GM19397 (cell line): ENCODE measurements around the gene CCNL2.
"Not testable (repeated sequence)": the region's sequence is repeated elsewhere in the genome, so short reads cannot be mapped to it uniquely, and the experiment has no call there.

Experiments used
- ATAC-seq: cut with Tn5 transposase; IDR thresholded peaks from one replicate; pipeline ENCODE4 v1.9.1; 2021; ENCODE audit warnings: mild to moderate bottlenecking, moderate library complexity; ENCODE audit not compliant: unreplicated experiment

Gene CCNL2

DNA sequence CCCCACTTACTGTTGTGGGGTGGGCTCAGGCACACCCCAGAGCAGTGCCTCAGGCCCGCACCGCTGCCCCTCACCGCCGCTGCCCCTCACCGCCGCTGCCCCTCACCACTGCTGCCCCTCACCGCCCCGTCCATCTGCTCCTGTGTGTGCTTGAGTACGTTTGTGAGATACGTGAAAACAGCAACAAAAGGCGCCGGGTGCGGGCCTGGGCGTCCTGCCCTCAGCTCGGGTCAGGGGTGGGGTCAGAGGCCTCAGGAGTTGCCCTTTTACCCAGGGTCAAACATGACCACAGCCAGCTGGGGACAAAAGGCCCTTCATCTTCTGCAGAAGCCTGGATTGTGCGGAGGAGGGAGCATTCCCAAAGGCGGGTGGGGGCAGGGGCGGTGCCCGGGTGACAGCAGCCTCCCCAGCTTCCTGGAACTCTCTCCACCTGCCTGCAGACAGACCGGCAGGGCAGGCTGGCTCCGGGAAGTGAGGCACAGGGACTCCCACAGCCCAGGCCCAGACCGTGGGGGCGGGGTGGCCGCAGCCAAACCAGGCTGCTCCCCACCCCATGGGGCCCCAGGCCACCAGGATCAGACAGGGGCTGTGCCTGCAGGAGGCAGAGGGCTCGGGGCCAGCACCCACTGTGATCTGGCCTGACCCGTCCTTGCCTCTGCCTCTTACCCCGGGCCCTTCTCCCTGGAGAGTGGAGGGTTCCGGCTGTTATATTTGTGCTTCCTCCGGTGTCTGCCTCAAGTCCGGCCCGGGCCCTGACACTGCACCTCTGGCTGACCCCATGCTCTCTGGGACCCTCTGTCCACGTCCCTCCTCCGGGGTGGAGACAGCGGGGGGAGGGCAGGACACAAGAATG is 34.0 kb upstream of the CCNL2 start:
- ATAC-seq = no peak

DNA sequence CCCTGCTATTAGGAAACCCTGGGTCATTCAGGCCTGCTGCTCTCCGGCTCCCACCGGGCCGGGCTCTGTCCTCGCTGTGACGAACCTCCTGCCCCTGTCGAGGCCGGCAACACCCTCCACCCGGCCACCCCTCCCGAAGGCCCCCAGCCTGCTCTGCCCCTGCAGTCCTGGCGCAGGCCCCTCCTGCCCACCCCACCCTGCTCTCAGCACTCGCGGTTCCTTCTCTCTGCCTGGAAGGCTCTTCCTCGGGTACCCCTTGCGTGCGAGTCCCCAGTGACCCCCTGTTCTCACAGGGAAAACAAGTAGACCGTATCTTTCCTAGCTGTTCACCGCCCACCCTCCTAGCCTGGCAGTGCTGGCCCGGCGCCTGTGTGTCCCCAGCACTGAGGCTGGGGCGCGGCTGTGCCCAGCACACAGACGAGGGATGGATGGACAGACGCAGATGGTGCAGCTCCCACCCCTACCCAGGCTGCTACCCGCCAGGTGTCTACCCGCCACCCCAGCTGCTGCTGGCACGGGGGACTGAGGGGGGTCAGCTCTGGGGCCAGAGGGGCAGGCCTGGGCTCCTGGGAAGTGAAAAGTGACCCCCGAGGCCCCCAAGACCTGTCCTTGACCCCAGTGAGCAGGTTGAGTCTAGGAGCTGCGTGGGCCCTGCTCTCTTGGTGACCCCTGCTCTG is 33.3 kb upstream of the CCNL2 start:
- no peak for ATAC-seq

DNA sequence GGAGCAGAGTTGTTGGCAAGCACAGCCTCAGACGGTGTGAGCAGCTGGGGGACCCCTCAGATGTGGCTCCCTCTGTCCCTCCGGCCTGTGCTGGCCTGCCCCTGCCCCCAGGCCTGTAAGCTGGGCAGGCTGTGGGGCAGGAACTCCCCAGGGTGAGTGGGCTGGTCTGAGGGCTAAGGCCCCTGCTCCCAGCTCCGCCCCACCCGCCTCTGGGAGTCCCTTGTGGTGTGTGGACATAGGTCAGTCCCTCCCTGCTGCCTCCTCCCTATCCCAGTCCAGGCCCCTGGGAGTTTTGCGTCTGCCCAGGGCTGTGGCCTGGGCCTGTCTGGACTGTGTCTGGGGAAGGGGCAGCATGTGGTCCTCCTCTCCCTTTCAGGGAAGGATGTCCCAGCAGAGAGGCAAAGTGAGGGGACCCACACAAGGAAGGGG is 32.7 kb upstream of the CCNL2 start:
- ATAC-seq = no peak

DNA sequence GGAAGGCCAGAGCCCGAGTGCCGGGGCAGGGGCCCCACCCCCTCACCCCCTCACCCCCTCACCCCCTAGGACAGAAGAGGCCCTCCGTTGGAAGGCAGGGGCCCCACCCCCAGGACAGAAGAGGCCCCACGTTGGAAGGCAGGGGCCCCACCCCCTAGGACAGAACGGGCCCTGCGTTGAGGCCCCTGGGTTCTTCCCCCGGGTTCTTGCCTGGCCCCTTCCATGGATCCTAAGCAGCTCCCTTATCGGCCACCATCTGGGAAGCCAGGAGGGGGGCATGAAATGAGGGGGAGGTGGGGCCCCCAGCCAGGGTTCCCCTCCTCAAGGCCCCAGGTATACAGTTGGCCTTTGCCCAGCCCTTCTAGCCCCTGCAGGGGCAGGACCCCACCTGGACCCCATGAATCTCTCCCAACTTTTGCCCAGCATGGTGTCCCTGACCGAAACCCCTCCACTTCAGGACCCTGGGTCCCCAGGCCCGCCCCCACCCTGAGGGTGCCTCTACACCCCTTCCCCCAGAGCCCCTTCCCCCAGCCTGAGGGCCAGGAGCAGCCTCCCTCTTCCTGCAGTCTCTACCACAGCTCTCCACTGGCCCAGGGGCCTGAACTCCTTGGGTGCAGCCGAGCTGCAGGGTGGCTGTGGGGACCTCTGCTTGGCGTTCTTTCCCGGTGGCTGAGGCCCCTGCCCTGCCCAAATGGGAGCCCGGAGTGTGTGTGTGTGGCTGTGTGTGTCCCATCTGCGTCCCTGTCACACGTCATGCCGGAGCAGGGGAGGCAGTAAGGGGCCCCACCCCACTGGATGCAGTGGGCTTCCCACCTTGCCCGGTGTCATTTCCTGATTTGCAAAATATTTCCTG is 32.1 kb upstream of the CCNL2 start:
- ATAC-seq = no peak

DNA sequence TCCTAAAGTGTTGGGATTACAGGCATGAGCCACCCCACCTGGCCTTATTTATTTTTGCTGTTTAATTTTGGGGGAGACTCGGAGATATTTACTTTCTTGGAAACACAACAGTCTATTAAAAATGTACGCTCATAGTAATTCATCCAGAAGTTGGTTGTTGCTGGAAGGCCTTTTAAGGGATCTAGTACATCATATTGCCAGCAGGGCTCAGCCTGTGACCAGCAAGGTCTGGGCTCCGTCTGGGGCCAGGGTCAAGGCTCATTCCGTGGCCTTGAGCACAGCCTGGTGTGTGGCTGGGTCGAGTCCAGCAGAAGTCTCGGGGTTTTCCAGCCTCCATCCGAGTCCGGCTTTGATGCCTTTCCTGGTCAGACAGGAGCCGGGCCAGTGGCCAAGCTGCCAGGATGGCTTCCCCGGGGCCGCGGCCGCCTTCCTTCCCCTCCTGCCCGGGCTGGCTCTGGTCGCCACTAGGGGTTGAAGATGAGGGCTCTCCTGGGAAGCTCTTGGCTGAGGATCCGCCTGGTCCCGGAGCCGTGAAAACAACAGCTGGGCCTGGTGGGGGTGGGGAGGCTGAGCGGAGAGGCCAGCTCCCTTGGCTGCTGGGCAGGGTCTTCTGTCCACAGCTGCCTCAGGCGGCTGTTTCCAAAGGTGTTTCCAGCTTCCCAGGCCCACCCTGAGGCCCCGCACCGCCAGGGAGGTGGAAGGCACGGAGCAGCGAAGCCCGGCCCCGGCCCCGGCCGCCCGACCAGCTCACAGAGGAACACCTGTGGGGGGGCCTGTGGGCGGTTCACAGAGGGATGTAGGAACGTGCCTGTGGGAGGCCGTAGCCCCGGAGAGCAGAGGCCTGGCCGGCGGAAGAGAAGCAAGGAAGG is 31.2 kb upstream of the CCNL2 start:
- no peak for ATAC-seq

DNA sequence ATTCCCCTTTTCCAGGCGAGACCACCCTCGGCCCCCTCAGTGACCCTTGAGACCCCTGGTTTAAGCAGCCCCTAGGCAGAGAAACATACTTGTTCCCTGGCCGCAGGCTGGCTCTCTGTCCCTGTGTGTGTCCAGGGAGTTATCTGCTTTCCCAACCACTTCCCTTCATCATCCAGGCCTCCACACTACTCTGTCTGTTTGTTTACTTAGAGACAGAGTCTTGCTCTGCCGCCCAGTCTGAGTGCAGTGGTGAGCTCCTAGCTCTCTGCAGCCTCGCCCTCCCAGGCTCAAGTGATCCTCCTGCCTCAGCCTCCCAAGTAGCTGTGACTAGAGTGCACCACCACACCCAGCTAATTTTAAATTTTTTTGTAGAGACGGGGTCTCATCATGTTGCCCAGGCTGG is 30.5 kb upstream of the CCNL2 start:
- no peak for ATAC-seq

DNA sequence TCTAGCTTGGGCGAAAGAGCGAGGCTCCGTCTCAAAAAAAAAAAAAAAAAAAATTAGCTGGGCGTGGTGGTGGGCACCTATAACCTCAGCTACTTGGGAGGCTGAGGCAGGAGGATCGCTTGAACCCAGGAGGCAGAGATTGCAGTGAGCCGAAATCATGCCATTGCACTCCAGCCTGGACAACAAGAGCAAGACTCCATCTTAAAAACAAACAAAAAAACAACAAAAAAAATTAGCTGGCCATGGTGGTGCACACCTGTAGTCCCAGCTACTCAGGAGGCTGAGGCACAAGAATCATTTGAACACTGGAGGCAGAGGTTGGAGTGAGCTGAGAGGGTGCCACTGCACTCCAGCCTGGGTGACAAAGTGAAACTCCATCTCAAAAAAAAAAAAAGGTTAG is 29.8 kb upstream of the CCNL2 start:
- ATAC-seq = not testable (repeated sequence)

DNA sequence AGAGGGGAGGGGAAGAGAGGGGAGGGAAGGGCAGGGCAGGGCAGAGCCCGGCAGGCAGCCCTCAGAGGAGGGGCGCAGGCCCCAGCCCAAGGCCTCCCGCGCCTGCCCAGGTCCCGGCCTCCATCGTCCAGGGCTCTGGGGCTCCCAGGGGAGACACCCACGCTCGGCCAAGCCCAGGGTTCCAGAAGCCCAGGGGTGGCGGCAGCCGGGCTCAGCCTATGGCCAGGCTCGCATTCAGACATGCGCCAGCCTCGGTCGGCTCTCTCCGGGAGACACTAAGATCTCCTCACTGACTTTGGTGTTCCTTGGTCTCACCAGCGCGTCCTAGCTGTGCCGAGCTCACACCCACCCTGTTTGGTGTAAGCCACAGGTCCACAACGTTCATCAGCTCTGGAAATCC is 29.0 kb upstream of the CCNL2 start:
- no peak for ATAC-seq

DNA sequence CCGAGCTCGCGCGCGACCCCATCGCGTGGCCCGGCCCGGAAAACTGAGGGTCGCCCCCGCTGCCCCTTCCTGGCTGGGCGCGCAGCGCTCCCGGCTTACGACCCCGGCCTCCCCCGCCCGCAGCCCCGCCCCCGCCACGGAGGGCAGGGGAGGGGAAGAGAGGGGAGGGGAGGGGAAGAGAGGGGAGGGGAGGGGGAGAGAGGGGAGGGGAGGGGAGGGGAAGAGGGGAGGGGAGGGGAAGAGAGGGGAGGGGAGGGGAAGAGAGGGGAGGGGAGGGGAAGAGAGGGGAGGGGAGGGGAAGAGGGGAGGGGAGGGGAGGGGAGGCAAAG is 28.6 kb upstream of the CCNL2 start:
- no peak for ATAC-seq

DNA sequence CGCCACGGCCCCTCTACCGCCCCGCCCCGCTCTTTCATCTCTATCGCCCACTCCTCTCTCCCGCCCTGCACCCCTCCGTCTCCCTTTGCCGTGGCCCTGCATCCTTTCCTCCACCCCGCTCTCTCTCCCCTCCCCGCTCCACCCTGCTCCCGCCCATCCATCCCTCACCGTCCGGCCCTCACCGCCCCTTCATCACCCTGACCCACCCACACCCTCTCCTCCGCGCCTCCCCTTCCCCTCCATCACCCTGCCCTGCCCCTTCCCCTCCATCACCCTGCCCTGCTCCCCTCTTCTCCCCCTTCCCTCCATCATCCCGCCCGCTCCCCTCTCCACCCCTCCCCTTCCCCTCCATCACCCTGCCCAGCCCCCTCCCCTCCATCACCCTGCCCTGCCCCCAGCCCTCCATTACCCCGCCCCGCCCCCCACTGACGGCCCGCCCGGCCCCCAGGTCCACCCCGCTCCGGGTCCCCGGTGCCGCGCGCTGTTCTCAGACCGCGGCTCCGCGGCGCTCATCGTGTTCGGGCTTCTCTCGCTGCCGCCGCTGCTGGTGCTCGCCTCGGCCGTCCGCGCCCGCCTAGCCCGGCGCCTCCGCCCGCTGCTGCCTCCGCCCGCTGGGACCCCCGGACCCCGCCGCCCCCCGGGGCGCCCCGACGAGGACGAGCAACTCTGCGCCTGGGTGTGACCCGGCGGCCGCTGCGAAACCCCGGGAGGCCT is 28.1 kb upstream of the CCNL2 start:
- ATAC-seq = no peak

DNA sequence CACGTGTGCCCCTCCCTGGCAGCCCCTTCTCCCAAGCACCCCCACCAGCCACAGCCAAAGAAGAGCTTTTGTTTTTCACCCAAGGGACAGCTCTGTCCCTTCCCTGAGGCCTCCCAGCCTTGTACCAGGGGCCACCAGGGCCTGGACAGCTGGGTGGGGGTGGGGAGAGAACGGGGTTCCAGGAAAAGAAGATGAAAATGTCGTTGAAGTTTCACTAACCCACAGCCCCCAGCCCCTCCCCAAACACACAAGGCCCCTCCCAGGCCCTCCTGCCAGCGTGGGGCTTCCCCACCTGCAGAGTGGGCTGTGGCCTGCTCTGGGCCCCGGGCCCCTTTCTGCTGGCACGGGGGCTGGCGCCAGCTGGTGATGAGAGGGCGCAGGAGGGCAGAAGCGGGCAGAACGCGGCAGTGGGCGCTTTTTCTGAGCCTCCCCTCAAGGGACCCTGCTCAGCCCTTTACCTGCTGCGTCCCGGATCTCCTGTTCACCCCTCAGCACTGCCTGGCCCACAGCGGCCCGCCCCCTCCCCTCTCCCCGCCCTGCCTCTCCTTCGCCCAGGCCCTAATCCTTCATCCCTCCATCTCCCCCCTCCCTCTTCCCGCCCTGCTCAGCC is 27.5 kb upstream of the CCNL2 start:
- ATAC-seq = no peak

DNA sequence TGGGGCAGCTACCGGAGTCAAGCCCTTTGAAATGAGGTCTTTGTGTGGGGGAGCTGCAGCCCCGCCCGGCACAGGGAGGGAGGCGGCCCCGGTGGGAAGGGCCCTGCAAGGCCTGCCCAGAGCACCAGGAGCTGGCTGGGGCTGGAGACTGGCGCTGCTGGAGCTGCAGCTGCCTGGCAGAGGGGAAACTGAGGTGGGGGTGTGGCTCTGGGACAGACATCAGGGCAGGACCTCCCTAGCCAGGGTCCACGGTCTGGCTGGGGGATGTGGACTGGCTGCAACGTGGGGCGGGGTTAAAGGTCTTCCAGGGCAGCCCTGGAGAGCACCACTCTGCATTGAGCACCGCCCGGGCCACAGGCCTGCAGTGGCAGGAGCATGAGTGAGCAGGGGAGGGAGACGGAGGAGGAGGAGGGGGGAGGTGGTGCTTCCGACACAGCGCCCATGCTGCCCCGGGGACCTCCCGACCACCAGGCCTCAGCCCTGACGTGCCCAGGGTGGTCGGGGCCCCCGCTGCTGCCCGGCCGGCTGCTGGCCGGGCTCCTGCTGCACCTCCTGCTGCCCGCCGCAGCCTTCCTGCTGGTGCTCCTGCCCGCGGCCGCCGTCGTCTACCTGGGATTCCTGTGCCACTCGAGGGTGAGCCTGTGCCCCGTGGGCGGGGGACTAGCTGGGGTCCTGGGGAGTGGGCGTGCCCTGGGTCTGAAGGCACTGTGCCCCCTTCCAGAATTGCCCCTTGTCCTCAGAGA is 26.8 kb upstream of the CCNL2 start:
- no peak for ATAC-seq

DNA sequence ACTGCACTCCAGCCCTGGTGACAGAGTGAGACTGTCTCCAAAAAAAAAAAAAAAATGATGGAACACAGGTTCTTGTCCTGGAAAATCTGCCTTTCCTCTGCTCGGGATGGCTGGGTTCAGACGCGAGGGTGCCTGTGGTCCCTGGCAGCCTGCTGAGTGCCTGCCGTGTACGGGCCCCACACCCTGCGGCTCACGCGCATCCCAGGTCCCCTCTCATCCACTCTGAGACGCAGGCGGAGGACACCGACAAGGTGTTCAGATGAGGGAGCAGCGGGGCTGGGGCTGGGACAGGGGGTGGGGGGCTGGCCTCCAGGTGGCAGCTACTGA is 26.3 kb upstream of the CCNL2 start:
- no peak for ATAC-seq

DNA sequence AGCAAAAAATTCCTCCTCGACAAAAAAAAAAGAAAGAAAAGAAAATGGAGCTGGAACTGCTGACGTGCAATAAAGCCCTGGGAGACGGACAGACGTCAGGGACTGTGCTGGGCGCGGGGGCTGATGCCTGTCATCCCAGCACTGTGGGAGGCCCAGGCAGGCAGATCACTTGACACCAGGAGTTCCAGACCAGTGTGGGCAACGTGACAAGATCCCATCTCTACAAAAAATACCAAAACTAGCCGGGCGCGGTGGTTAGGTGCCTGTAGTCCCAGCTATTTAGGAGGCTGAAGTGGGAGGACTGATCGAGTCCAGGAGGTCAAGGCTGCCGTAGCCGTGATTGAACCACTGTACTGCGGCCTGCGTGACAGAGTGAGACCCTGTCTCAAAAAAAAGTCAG is 25.6 kb upstream of the CCNL2 start:
- ATAC-seq = no peak

DNA sequence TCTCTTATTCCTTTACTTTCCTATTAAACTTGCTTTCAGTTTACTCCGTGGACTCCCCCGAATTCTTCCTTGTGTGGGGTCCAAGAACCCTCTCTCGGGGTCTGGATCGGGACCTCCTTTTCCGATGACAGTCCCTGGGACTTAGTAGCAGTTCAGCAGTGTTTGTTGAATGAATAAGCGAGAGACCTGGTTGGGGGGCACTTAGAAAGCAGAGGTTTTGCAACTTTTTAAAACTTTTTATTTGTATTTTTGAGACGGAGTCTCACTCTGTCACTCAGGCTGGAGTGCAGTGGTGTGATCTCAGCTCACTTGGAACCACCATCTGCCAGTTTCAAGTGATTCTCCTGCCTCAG is 24.1 kb upstream of the CCNL2 start:
- ATAC-seq = no peak

DNA sequence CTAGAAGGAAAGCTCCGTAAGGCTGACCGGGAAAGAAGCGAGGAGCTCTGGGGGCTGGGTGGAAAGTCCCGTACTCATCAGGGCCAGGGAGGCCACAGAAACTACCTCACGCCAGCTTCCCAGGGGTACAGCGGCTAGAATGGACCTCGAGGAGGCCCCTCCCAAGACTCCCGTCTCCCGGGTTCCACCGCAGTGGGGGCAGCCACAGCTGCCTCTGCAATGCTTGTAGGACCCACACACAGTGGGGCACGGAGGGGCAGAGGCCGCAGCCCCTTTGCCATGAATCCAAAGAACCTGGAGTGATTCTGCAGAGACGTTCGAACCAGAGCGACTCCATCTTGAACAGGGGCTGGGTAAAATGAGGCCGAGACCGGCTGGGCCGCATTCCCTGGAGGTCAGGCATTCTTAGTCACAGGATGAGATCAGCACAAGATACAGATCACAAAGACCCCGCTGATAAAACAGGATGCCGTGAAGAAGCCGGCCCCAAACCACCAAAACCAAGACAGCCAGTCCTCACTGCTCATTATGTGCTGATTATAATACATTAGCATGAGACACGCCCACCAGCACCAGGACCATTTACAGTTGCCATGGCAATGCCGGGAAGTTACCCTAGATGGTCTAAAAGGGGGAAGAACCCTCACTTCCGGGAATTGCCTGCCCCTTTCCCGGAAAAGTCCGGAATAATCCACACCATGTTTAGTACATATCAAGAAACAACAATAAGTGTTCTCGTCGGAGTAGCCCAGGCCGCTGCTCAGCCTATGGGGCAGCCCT is 23.5 kb upstream of the CCNL2 start:
- no peak for ATAC-seq

DNA sequence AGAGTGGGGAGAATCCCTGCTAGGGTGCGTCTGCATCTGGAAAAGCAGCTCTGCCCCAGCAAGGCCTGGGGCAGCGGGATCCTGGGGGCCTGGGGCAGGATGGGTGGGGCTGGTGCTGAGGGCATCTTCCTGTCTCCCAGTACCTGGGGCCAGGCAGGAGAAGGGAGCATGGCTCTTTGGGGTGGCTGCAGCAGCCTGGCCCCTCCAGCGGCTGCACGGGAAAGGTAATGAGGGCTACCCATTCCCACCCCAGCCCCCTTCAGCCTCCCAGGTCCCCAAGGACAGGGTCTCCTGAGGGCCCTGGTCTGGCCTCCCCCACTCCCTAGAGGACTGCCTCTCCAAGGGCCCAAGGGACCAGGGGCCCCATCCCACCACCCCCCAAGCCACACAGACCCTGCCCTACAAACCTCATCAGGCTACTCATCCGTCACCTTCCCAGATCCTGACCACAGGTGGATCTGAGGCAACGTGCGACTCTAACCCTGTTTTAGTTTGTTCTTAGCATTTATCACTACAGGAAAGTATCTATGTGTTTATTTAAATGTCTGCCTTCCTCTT is 22.9 kb upstream of the CCNL2 start:
- ATAC-seq = no peak
